Stimulated activated CD8-positive, alpha-beta memory T cell treated with anti-CD3 and anti-CD28 coated beads, Interleukin-15, amount 100 ng/mL, for 24 hours (primary cell): ENCODE data around the gene ZBTB32.

Source experiments
- DNase-seq: peaks from one replicate; pipeline ENCODE4 v3.0.0-alpha.2; 2020; ENCODE audit warnings: low read depth

Gene ZBTB32

DNA sequence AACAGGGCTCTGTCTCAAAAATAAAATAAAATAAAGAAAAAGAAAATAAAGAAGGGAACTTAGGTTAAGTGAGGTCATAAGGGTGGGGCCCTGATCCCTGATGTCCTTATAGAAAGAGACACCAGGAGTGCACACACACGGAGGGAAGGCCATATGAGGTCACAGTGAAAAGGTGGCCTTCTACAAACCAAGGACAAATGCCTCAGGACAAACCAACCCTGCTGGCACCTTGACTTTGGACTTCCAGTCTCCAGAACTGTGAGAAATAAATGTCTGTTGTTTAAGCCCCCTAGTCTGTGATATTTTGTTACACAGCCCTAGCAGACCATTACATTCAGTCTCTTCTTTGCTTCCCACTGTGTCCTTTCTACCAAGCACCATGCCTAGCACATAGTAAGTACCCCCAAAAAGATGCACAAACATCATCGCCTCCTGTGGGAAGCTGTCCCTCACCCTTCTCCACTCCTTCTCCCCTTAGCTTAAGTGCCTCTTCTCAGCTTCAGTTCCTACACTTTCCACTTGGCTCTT, 8.4 kb upstream of the ZBTB32 start:
- DNase-seq, result no peak

DNA sequence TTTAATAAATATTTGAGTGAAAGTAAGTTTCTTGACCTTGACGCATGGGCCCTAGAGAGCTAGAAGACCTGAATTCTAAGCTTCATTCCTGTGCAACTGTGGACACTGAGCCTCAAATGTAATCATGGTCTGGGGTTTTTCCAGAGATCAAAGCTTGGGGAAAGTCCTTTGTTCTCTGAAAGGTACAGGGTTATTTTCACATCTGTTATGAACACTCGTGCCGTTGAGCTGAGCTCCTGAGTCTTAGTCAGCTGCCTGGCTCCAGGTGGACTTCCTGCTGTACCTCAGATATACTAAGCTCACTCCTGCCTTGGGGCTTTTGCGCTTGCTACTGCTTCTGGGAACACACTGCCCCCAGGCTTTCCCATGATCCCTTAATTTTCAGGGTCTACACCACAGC, 7.5 kb upstream of the ZBTB32 start:
- DNase-seq, result no peak

DNA sequence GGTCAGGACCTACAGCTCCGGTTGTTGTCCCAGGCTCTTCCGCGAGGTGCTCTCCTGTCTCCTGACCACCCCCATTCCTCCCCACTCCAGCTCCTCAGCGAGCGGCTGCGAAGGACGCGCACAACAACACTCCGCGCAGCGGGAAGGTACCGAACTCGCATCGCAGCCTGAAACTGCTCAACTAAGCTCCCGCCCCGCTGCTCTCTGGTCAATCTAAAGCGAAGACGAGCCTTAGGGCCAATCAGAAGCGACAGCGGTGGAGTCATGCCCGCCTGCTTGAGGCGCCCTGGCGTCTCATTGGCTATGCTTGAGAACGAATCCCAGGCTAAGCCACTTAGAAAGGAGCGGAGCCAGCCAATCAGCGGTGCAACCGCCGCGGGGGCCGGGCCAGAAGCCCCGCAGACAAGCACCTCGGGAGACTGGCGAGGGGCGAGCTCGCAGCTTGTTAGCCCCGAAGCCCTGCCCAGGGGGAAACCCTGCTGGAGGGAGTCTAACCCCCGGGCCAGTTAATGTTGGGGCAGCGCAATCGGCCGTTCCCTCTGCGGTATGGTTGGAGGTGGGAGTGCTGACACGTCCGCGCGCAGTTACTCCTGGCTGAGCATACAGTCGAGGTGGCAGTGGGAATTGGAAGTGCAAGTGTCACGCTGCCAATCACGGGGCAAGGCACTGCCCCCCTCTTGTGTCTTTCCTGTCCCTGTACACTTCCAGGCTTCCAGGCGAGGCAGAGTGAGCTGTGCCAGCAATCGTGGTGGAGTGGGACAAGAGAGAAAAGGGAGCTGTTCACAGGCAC, 1.9 kb upstream of the ZBTB32 start:
- peak; percentile 75 for DNase-seq

DNA sequence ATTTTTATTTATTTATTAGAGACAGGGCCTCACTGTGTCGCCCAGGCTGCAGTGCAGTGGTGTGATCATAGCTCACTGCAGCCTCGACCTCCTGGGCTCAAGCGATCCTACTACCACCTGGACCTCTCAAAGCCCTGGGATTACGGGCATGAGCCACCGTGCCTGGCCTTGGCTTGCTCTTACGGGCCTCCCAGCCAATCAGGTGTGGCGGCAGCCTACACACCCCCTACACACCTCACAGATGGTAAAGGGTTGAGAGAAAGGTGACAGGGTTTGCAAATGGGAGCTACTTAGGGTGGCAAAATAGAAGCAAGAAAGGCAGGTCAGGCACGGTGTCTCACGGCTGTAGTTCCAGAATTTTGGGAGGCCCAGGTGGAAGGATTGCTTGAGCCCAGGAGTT, 1.0 kb upstream of the ZBTB32 start:
- DNase-seq, result no peak

DNA sequence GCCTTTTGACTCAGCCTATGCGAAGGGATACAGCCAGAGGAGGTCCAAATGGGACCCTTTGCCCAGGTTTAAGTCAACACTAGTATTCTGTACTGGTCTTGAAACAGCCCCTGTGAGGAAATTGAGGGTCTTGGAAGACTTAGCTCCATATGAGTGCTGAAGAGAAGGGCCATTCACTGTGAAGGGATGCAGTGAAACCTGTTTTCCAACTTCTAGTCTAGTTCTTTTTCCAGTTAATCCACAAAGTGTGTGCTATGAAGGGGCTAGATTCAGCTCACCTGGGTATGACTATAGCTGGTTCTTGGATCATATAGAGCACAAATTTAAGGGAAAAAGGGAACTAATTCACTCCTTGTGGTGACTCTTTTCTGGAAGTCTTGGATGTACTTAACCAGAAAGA, 4.0 kb downstream of the ZBTB32 start:
- no peak for DNase-seq

DNA sequence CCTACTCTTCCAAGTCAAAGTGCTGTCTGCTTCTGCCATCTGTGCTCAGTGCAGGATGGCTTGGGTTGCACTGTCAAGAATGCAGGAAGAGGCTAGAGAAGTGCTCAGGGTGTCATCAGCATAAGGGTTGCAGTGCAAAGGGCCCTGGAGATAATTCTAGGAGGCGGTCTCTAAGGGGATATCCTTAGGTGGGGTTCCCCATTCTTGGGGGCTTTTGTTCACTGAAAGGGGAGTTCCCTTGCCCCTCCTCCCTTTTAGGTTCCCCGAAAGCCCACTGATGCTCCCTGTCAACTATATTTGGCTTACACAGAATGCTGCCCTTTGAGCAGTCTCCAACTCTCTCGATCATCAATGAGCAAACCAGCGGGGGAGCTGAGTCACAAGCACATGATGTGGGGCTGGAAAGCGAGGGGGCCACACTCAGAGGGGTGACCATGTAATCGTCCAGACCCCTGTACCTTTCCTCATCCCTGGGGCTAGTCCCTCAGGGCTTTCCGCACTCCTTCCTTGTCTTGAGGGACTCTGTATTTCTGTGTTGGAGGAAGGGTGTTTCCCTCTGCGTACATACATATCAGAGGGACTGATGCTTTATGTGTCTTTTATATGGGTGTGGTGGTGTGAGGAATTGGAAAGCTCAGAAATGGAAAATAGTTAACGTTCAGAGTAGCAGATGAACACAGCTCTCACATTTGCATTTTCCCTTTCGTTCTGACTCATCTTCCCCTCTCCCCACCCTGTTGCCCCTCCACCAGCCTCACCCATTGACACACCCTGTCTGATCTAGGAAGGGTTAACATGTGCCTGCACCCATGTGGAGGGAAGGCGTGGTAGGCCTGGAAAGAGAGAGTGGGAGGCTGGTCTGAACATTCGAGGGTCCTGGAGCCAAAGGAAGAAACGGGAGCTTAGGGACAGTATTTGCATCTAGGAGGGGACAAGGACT, 6.7 kb downstream of the ZBTB32 start:
- DNase-seq, result no peak

DNA sequence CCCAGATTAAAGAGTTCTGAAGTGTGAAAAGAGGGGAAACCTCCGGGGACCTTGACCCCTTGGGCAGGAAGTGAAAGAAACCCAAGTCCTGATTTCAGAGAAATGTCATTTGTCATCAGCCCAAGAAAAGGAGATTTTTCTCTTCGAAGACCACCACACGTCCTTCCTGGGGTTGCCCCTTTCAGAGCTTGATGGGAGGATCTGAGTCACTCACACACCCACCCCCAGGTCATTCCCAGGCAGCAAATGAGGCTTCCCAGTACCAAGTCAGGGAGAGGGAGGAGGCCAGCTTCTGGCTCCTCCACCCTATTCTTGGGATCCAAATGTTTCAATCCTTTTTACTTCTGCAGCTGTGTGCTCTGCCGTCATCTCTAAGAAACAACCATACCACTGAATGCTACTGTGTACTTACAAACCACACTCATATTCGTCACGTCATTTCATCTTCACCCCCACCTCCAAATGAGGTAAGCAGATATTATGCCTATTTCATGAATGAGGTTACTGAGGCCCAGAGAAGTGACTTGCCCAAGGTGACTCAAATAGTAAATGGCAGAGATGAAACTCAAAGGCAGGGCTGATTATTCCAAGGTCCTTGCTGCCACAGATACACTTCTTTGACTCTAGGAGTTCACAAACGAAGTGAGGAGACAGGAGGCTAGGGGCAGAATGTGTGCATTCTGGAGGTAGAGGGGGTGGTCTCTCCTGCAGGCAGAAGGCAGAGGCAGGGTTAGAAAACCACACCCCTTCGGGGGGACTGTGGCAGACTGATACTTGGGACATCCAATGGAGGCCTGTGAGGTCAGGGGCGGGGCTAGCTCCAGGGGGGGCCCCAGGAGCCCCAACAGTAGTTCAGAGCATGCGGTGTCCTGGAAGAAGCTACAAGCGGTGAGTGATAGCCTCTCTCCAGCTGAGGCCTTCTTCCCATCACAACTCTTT, 8.5 kb downstream of the ZBTB32 start:
- DNase-seq, result peak; percentile 47

DNA sequence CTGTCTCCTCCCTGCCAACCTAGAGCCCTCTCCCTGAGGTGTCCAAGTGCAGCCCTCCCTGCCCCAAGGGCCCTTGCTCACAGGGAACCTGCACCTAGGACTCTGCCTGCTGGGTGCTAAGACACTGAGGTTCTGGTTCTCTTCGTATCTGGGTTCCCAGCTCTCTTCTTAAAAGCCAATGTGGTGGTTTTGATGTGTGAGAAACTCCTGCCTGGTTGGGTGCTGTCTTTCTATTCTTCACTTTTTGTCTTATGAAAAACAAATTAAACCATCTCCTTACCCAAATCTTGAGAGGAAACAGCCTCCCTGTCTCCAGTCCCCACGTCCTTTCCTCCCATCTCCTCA, 9.1 kb downstream of the ZBTB32 start:
- no peak for DNase-seq

DNA sequence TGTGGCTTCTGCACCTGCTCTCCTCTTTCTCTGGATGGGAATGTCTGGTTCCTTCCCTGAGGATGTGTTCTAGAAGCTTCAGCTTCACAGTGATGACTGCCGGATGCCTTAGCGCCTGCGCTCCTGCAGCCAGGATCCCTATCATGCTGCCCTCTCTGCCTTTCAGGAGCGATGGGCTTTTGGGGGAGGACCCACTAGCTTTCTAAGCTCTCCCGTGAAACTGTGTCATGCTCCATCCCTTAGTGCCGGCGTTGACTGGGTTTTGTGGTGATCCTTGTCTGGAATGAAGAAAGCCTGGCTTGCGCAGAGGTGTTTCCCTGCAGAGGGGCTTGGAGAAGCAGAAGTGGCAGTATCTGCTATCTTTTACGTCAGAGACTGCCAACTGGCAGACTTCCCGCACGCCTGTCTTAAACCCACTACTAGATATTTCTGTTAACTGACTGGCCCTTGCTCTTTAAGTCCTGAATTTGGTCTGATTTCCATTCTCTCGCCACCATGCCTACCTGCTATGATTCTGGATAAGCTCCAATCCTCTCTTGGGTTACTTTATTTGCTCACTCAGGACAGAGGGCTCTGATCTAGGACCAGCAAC, 9.6 kb downstream of the ZBTB32 start:
- DNase-seq, result no peak

DNA sequence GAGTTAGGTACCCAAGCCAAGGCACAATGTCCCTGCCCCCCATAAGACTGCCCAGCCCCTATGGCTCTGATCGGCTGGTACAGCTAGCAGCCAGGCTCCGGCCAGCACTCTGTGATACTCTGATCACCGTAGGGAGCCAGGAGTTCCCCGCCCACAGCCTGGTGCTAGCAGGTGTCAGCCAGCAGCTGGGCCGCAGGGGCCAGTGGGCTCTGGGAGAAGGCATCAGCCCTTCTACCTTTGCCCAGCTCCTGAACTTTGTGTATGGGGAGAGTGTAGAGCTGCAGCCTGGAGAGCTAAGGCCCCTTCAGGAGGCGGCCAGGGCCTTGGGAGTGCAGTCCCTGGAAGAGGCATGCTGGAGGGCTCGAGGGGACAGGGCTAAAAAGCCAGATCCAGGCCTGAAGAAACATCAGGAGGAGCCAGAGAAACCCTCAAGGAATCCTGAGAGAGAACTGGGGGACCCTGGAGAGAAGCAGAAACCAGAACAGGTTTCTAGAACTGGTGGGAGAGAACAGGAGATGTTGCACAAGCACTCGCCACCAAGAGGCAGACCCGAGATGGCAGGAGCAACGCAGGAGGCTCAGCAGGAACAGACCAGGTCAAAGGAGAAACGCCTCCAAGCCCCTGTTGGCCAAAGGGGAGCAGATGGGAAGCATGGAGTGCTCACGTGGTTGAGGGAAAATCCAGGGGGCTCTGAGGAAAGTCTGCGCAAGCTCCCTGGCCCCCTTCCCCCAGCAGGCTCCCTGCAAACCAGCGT, 10.4 kb downstream of the ZBTB32 start:
- DNase-seq, result no peak

DNA sequence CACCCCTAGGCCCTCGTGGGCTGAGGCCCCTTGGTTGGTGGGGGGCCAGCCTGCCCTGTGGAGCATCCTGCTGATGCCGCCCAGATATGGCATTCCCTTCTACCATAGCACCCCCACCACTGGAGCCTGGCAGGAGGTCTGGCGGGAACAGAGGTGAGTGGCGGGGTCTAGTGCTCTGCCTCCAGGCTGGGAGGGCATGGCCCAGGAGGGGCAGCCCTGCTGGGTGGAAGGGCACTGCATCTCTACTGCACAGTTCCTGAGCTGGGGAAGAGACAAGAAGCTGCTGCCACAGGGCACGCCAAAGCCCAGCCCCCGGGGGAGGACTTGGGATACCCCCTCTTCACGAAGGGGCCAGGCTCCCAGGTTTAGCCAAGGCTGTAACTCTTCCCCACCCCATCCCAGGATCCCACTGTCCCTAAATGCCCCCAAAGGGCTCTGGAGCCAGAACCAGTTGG, 11.0 kb downstream of the ZBTB32 start:
- DNase-seq, result no peak

DNA sequence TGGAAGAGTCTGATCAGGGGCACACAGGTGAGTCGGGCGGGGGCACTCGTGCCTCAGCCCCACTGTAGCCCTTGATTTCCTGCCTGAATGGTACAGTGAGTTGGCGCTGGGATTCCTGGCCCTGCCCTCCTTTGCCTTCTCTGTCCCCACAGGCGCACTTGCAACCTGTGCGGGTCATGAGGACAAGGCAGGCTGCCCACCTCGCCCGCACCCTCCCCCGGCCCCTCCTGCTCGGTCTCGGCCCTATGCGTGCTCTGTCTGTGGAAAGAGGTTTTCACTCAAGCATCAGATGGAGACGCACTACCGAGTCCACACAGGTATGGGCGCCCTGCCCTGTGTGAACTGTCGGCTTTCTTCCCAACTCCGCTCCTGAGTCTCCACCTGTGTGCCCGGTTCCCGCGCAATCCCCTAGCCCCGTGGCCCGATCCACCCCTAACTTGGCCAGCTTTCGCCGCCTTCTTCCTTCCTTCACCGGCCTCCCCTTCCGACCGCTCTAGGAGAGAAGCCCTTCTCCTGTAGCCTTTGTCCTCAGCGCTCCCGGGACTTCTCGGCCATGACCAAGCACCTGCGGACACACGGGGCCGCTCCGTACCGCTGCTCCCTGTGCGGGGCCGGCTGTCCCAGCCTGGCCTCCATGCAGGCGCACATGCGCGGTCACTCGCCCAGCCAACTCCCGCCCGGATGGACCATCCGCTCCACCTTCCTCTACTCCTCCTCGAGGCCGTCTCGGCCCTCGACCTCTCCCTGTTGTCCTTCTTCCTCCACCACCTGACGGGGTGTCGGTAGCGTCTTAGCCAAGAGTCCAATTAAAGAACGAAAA, 11.8 kb downstream of the ZBTB32 start:
- no peak for DNase-seq

DNA sequence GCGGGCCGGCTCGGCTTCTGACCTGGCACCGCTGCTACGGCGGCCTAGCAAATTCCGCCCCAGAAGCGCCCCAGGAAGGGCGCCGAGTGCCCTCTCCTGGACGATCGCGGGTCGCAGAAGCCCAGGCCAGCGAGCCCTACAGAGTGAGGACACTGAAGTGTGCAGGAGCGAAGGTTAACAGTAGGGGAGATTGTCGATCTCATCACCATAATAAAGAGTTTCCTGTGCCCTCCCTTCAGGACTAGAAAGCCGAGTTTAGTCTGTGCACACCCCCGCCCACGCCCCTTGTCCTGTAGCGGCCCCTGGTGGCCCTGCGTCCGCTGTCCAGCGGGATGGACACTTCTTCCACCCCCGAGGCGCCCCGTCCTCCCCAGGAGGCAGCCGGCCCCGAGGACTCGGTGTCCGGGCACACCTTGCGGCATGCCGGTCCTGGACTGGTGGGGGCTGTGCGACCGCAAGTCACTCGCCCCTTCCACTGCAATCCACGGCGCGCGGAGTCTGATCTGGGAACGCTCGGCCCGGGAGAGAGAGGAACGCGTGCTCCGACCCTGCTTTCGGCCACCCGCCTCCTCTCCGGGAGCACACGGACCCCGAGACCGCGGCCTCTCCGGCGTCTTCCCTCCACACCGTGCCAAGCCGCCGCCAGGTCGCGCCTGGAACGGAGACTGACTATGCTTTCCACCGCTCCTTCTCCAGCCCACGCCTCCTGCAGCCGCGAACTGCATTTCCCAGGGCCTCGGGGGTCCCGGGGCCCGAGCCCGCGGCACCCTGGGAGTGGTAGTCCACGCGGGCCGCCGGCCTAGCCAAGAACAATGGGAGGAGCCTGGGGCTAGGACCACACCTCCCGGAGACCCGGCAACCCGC, 12.7 kb downstream of the ZBTB32 start:
- peak; percentile 57 for DNase-seq

DNA sequence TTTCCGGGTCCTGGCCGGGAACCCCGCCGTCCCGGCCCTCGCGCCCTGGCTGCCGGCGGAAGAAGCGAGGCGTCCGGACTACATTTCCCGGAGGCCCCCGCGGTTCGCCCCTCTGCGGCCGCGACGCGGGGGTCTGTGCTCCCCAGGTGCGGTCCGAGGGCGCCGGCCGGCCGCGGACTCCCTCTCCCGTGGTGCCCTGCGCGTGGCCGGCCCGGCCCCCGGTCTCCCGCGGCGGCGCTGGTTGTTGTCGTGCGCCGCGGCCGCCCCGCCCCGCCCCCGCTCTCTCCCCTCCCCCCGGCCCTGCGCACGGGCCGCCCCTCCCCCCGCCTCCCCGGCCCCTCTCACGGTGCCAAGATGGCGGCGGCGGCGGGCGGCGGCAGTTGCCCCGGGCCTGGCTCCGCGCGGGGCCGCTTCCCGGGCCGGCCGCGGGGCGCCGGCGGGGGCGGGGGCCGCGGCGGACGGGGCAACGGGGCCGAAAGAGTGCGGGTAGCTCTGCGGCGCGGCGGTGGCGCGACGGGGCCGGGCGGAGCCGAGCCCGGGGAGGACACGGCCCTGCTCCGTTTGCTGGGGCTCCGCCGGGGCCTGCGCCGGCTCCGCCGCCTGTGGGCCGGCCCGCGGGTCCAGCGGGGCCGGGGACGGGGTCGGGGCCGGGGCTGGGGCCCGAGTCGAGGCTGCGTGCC, 13.4 kb downstream of the ZBTB32 start, which contains the start of gene KMT2B:
TSS of gene KMT2B (plus strand) at position 339 of the 680 bp plus-strand sequence. CDS start at position 355, 16 bp downstream.
- DNase-seq, result peak; percentile 81

DNA sequence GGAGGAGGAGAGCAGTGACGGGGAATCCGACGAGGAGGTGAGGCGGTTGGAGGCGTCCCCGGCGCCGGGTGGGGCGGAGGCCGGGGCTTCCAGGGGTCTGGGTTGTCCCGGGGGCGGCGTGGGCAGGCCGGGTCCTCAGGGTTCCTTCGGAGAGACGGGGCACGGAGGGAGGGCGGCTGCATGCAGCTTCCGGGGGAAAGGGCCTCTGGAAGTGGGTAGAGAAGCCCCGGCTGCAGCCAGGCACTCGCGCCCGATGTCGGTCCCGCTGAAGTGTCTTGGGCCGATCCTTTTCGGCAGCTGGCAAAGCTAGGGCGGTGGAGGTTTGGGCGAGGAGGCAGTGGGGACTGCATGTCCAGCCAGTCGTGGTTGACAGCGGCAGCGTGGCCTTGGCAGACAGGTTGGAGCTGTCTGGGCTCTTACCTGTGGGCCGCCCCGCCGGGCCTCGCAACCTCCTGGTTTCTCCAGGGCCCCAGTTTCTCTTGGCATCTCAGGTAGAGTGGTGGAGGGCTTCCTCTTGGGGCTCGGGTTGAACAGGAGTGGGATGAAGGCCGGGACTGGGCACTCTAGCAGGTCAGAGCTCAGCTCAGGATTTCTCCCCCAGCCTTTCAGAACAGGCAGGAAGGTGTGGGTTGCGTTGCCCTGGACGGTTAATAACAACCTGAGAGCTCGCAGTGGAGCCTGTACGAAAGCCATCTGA, 14.1 kb downstream of the ZBTB32 start:
- DNase-seq, result no peak

DNA sequence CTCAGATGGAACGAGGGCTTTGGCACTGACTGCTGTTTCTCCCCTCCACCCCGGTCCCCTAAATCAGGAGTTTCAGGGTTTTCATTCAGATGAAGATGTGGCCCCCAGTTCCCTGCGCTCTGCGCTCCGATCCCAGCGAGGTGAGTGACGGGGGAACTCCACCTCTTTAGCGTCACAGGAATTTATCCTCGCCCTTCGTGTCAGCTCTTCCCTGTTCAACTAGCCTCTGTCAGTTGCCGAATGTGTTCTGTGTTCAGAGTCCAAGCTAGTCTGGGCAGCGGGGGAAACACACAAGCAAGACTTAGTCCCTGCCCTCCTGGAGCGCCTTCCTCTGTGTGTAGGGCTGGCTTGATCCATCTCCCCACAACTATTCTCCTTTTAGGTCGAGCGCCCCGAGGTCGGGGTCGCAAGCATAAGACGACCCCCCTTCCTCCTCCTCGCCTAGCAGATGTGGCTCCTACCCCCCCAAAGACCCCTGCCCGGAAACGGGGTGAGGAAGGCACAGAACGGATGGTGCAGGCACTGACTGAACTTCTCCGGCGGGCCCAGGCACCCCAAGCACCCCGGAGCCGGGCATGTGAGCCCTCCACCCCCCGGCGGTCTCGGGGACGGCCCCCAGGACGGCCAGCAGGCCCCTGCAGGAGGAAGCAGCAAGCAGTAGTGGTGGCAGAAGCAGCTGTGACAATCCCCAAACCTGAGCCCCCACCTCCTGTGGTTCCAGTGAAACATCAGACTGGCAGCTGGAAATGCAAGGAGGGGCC, 15.2 kb downstream of the ZBTB32 start:
- no peak for DNase-seq

DNA sequence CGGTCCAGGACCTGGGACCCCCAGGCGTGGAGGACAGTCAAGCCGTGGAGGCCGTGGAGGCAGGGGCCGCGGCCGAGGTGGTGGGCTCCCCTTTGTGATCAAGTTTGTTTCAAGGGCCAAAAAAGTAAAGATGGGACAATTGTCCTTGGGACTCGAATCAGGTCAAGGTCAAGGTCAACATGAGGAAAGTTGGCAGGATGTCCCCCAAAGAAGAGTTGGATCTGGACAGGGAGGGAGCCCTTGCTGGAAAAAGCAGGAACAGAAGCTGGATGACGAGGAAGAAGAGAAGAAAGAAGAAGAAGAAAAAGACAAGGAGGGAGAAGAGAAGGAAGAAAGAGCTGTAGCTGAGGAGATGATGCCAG, 15.8 kb downstream of the ZBTB32 start:
- DNase-seq, result no peak
